IPS-20b (cell line): ENCODE results near the gene NRP1.

Experiments
- H3K27ac ChIP-seq: one replicate; pipeline ENCODE4 v1.5.1; 2013; ENCODE audit warnings: low read length
- H3K27me3 ChIP-seq: 2 replicates; pipeline ENCODE4 v1.6.1; 2013; ENCODE audit warnings: mild to moderate bottlenecking, low read length, inconsistent platforms; ENCODE audit not compliant: insufficient read depth
- H3K36me3 ChIP-seq: 2 replicates; pipeline ENCODE4 v1.6.1; 2013; ENCODE audit warnings: low read depth, mild to moderate bottlenecking, inconsistent platforms, low read length, moderate library complexity; ENCODE audit not compliant: insufficient read depth
- H3K4me1 ChIP-seq: 2 replicates; pipeline ENCODE4 v1.6.1; 2013; ENCODE audit warnings: mild to moderate bottlenecking, control low read depth, inconsistent platforms, low read length, moderate library complexity; ENCODE audit not compliant: insufficient read depth
- H3K4me3 ChIP-seq: 2 replicates; pipeline ENCODE4 v1.5.1; 2013; ENCODE audit warnings: mild to moderate bottlenecking, low read length, inconsistent platforms
- H3K9ac ChIP-seq: 2 replicates; pipeline ENCODE4 v1.6.1; 2013; ENCODE audit warnings: low read depth, mild to moderate bottlenecking, inconsistent platforms, low read length, moderate library complexity
- H3K9me3 ChIP-seq: 2 replicates; pipeline ENCODE4 v1.6.1; 2013; ENCODE audit warnings: mild to moderate bottlenecking, low read depth, low read length, inconsistent platforms; ENCODE audit not compliant: insufficient read depth

NRP1 gene

DNA sequence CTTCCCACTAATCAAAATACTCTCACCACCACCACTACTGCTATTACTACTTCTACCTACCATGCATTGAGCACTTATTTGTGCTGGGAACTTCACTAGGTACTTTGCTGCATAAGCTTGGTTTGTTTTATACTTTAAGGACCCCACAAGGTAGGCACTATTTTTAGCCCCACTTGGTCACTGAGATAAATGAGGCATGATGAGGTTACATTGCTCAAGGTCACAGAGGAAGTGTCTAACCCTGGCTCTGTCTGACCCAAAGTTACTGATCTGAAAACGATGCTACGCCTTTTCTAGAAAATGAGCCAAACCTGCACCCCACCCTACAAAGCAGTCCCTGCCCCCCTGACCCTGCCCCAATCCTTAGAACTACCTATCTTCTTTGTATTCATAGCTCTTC lies 35.6 kb downstream of the NRP1 start:
- H3K27me3 ChIP-seq = no peaks in the 10 kb centered on the region
- no peaks in the 10 kb centered on the region for H3K36me3 ChIP-seq
- H3K27ac ChIP-seq = no peak overlapping the region
- no peaks in the 10 kb centered on the region for H3K9me3 ChIP-seq
- H3K4me1 ChIP-seq = peaks cover 7% of the 10 kb centered on the region; the same call in 1 of the 2 replicates
- H3K4me3 ChIP-seq = no peak overlapping the region
- no peak overlapping the region for H3K9ac ChIP-seq

DNA sequence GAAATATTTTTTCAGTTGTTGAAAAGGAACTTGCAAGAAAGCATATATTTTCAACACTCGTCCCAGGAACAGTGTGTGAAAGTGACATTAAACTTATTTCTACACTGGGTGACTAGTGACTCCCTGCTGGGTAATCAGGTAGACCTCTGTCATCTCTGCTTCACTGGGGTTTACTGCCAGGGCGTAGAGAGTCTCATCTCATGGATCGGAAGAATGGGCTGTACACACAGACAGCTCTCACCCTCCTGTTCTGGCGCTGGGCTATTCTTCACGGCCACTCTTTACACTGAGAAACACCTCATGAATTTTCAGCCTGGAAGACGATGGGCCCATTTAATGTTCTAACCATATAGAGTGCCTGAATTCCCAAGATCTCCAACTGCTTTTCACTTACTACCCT lies 36.4 kb downstream of the NRP1 start:
- peaks cover 7% of the 10 kb centered on the region; the same call in 1 of the 2 replicates for H3K4me1 ChIP-seq
- no peaks in the 10 kb centered on the region for H3K9me3 ChIP-seq
- no peak overlapping the region for H3K4me3 ChIP-seq
- no peak overlapping the region for H3K9ac ChIP-seq
- no peaks in the 10 kb centered on the region for H3K27me3 ChIP-seq
- H3K36me3 ChIP-seq = no peaks in the 10 kb centered on the region
- H3K27ac ChIP-seq = no peak overlapping the region

DNA sequence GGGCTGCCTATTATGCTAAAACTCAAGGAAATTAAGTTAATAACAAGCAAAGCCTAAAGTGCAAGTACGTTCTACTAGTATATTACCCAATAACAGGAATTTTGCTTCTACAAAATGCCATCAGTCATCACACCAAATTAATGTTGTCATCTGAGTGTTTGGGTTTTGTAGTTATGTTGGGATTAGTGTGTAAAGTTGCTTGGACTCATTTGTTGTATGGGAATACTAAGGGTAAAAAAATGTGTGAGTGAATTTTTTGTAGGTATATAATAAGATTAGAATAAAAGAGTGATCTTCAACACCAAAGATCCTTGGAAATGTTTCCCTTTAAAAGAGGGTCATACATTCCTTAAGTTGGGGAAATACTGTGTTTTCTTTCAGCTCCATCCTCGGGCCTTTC lies 38.6 kb downstream of the NRP1 start:
- Histone ChIP-seq H3K36me3 (no peaks in the 10 kb centered on the region), H3K9ac (no peak overlapping the region)

DNA sequence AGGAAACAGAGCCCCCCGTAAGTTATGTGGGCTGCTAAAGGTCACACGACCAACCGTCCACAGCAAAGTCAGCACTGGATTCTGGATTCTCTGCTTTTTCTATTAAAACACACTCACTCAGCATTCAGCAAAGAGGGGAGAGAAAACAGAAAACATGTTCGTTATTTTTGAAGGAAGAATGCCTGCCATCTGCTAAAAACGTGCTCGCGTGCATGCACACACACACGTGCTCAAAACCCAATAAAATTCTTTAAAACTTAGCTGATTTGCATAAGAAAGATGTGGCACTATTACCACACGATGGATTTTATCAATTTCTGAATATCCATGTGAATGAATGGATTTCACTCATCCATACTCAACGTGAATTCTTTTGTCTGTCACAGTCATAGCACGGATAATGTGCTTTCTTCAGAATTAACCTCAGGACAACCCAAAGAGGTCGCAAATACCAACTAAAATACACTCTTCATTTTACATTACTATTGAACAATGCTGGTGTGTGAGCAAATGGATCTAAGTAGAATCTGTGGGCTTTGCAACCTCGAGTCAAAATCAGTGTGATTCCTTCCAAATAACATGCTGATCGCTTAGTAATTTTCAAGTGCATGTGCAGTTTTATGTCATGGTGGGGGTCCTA lies 40.8 kb downstream of the NRP1 start:
- Histone ChIP-seq H3K4me3 (no peak overlapping the region), H3K9ac (no peak overlapping the region), H3K4me1 (peaks cover 6% of the 10 kb centered on the region), H3K27me3 (no peaks in the 10 kb centered on the region), H3K36me3 (no peaks in the 10 kb centered on the region), H3K9me3 (no peaks in the 10 kb centered on the region), H3K27ac (no peak overlapping the region)

More for the DNA sequence above, 38.6 kb downstream of the NRP1 start:
- Histone ChIP-seq H3K9me3 (no peaks in the 10 kb centered on the region), H3K27me3 (no peaks in the 10 kb centered on the region), H3K4me1 (peaks cover 6% of the 10 kb centered on the region), H3K27ac (no peak overlapping the region), H3K4me3 (no peak overlapping the region)

DNA sequence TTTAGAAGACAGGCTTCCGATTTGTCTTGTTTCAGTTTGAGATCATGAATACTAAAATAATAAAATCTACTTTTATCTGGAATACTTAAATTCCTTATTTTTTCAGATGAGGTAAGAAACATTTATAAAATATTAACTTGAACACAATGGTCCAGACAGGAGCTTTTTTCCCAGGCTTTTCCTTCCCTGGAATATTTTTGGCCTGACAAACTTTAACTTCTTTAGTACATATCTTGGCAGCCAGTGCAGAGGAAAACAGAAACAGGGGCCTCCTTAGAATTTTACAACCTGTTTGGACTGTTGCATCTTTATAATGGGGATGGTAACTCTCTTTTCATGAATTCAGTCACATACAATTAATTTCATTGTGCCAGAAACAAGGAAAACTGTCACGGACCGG lies 41.4 kb downstream of the NRP1 start:
- H3K4me3 ChIP-seq = no peak overlapping the region
- no peaks in the 10 kb centered on the region for H3K9me3 ChIP-seq
- peaks cover 6% of the 10 kb centered on the region for H3K4me1 ChIP-seq
- H3K27ac ChIP-seq = no peak overlapping the region
- no peaks in the 10 kb centered on the region for H3K27me3 ChIP-seq
- H3K9ac ChIP-seq = no peak overlapping the region
- H3K36me3 ChIP-seq = no peaks in the 10 kb centered on the region

DNA sequence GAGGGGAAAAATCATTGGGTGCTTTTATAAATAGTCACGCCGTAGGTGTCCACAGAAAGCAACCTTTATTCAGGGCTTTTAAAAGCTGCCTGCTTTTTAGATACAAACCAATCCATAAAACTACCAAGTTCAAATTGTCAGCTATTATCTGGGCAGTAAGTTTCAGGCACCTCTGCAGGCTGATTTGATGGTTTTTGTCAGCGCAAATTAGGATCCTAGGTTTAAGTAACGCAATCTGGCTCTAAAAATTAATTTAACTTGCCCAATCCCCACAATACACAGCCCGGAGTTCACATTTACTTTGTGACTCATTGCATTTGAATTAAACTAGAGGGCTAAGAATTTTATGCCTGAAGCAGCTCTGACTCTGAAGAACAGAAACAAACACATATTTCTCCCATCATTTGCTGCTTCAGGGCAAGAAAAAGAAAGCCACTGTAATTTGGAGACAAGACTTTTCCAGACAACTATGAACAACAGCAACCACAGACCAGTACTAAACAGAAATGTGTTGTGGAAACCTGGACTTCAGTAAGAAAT lies 43.3 kb downstream of the NRP1 start:
- Histone ChIP-seq H3K4me1 (peaks cover 6% of the 10 kb centered on the region), H3K36me3 (no peaks in the 10 kb centered on the region), H3K27ac (no peak overlapping the region), H3K9ac (no peak overlapping the region), H3K9me3 (no peaks in the 10 kb centered on the region), H3K4me3 (no peak overlapping the region), H3K27me3 (no peaks in the 10 kb centered on the region)

DNA sequence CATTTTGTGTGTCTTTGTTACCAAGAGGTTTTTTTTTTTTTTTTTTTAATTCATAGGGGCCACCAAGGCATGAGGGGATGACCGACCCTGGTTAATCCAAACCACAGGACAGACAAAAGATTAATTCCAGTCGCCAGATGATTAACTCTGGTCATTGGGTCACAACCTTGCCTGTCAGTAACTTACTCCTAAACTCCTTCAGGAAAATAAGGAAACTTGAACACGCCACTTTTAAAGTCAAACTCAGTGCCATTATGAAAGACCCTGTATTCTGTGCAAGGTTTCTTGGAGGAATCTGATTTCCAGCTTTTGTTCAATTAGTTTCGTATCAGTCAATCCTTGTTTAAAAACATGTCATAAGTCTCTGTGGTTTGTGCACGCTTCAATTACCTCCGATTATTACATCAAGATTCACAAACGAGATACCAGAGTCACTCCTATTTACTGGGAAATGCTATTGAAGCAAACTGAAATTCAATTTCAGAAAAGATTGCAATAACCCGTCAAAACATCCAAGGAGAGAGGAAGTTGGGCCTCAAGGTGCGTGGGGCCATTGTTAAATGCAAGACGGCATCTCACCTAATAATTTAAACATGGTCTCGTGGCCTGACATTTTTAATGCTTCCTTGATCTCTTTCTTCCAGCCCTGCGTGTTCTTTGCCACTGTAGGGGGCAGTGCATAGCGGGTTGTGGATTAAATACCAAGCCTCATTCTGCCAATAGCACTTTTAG lies 44.0 kb downstream of the NRP1 start:
- H3K27me3 ChIP-seq = no peaks in the 10 kb centered on the region
- no peaks in the 10 kb centered on the region for H3K36me3 ChIP-seq
- H3K4me1 ChIP-seq = peaks cover 6% of the 10 kb centered on the region
- no peak overlapping the region for H3K27ac ChIP-seq
- H3K9ac ChIP-seq = no peak overlapping the region
- no peak overlapping the region for H3K4me3 ChIP-seq
- H3K9me3 ChIP-seq = no peaks in the 10 kb centered on the region

DNA sequence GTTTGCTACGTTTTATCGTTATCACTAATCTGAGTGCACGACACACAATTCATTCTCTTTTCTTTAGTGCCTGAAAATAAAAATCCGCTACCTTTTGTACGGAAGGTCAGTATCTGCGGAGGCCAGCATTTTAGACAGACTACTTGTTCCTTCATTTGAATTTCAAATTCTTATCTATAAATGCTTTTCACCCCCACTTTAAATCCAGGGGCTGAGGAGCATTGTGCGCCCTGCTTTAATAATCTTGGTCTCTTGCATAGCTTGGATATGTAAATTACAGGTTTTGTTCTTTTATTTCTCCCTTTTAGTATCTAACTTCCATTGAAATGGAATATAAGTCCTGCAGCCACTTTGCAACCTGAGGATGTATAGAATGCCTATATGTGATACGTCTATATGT lies 44.7 kb downstream of the NRP1 start:
- H3K9me3 ChIP-seq = no peaks in the 10 kb centered on the region
- no peak overlapping the region for H3K9ac ChIP-seq
- H3K36me3 ChIP-seq = no peaks in the 10 kb centered on the region
- H3K4me1 ChIP-seq = peaks cover 6% of the 10 kb centered on the region
- H3K4me3 ChIP-seq = no peak overlapping the region
- no peaks in the 10 kb centered on the region for H3K27me3 ChIP-seq
- no peak overlapping the region for H3K27ac ChIP-seq

DNA sequence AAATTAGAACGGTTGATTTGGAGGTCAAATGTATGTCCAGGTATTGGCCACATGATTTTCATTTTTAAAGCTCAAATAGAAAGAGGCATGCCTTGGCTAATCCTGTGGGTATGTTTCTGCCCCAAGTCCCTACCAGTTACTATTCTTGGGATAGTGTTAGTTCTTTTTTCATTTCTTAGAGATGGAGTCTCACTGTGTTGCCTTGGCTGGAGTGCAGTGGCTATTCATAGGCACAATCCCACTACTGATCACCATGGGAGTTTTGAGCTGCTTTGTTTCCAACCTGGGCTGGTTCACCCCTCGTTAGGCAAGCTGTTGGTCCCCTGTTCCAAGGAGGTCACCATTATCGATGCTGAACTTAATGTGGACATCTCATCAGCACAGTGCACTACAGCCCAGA lies 46.3 kb downstream of the NRP1 start:
- no peak overlapping the region for H3K27ac ChIP-seq
- no peak overlapping the region for H3K9ac ChIP-seq
- peaks cover 6% of the 10 kb centered on the region for H3K4me1 ChIP-seq
- H3K4me3 ChIP-seq = no peak overlapping the region
- H3K9me3 ChIP-seq = no peaks in the 10 kb centered on the region
- H3K27me3 ChIP-seq = no peaks in the 10 kb centered on the region
- no peaks in the 10 kb centered on the region for H3K36me3 ChIP-seq

DNA sequence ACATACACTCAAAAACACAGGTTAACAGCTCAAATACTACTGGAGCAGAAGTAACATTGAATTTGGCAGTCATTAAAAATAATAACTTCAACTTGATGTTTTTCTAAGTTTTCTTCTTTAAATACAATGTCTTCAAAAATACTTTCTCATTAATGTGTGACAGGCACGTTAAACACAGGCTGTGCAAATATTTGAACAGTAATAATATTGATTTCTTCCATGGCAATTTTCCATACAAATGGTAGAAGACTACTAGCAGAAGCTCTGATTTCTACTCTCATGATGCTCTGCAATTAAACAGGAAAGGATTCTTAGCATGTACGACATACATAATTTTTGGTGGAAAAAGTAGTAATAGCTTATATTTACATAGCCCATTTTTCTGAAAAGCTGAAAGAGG lies 47.4 kb downstream of the NRP1 start:
- Histone ChIP-seq H3K4me3 (no peak overlapping the region), H3K4me1 (peaks cover 6% of the 10 kb centered on the region), H3K36me3 (no peaks in the 10 kb centered on the region), H3K27me3 (no peaks in the 10 kb centered on the region), H3K9ac (no peak overlapping the region), H3K9me3 (no peaks in the 10 kb centered on the region), H3K27ac (no peak overlapping the region)

DNA sequence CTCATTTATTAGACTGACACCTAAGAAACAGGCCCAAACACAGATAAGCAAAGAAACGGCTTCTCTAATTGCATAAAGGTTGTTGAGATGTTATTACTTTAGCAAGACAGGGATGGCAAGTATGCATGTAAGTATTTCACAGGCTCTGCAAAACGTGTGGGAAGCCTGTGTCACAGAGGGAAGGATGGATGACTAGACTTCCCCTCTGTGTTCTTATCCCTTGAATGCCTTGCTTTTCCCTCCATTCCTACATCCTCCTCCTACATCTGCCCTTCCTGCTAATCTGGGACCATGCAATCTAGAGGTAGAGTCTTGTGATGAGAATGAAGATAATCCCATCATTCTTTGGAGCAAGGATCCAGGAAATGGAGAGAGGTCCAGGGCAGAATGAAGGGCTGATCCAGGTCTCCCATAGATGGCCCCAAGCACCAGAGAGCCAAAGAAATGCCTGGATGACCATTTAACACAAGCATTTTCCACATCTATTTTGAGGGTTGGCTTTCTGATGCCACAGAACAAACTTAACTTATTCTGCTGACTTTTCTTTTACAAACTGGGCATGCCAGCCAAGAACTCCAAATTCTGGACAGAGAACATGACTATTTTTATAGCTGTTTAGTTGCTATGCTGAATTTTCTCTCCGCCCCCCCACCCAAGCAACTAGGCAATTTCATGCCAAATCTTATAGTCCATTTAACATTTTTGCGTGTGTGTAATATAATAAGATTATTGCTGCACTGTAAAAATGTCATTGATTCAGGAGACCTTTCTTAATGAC lies 48.1 kb downstream of the NRP1 start:
- Histone ChIP-seq H3K27ac (no peak overlapping the region), H3K27me3 (no peaks in the 10 kb centered on the region), H3K9ac (no peak overlapping the region), H3K36me3 (no peaks in the 10 kb centered on the region), H3K4me3 (no peak overlapping the region), H3K9me3 (no peaks in the 10 kb centered on the region), H3K4me1 (peaks cover 5% of the 10 kb centered on the region)
